Left forelimb (tissue), 1 donor: ENCODE data around the gene PIEZO2.
"Not testable (repeated sequence)": the region's sequence is repeated elsewhere in the genome, so short reads cannot be mapped to it uniquely, and the experiment has no call there.

ENCODE experiments used
- DNase-seq: peaks from one replicate; pipeline ENCODE4 v3.0.0-alpha.2; 2018; ENCODE audit warnings: low spot score

Gene PIEZO2

GRCh38 chr18:10927286-10927992 is 221.9 kb downstream of the PIEZO2 start:
- DNase-seq = no peak

GRCh38 chr18:10926621-10927161 is 222.7 kb downstream of the PIEZO2 start:
- DNase-seq = no peak

GRCh38 chr18:10924290-10924689 is 225.1 kb downstream of the PIEZO2 start:
- DNase-seq = no peak

GRCh38 chr18:10923551-10924070 is 225.8 kb downstream of the PIEZO2 start:
- no peak for DNase-seq

GRCh38 chr18:10923141-10923540 is 226.2 kb downstream of the PIEZO2 start:
- DNase-seq = no peak

GRCh38 chr18:10922712-10923111 is 226.7 kb downstream of the PIEZO2 start:
- DNase-seq = not testable (repeated sequence)

GRCh38 chr18:10920309-10920708 is 229.1 kb downstream of the PIEZO2 start:
- DNase-seq = not testable (repeated sequence)

GRCh38 chr18:10919851-10920250 is 229.5 kb downstream of the PIEZO2 start:
- no peak for DNase-seq

- DNase-seq = no peak
Observed at GRCh38 chr18:10916865-10917264, 232.5 kb downstream of the PIEZO2 start.

GRCh38 chr18:10916387-10916786 is 233.0 kb downstream of the PIEZO2 start:
- DNase-seq = no peak

GRCh38 chr18:10915748-10916147 is 233.6 kb downstream of the PIEZO2 start:
- DNase-seq = not testable (repeated sequence)

GRCh38 chr18:10914610-10915009 is 234.8 kb downstream of the PIEZO2 start:
- DNase-seq = not testable (repeated sequence)

GRCh38 chr18:10913919-10914318 is 235.4 kb downstream of the PIEZO2 start:
- no peak for DNase-seq

GRCh38 chr18:10912790-10913545 is 236.4 kb downstream of the PIEZO2 start:
- DNase-seq = no peak

GRCh38 chr18:10909724-10910123 is 239.6 kb downstream of the PIEZO2 start:
- no peak for DNase-seq

- DNase-seq = no peak
Observed at GRCh38 chr18:10908760-10909159, 240.6 kb downstream of the PIEZO2 start.

GRCh38 chr18:10907749-10908148 is 241.6 kb downstream of the PIEZO2 start:
- DNase-seq = no peak

GRCh38 chr18:10901329-10901728 is 248.0 kb downstream of the PIEZO2 start:
- no peak for DNase-seq

GRCh38 chr18:10900435-10900834 is 248.9 kb downstream of the PIEZO2 start:
- DNase-seq = no peak

GRCh38 chr18:10899481-10899880 is 249.9 kb downstream of the PIEZO2 start:
- DNase-seq = no peak

GRCh38 chr18:10898417-10898974 is 250.9 kb downstream of the PIEZO2 start:
- DNase-seq = no peak

GRCh38 chr18:10896851-10897250 is 252.5 kb downstream of the PIEZO2 start:
- DNase-seq = no peak

- no peak for DNase-seq
Observed at GRCh38 chr18:10895976-10896375, 253.4 kb downstream of the PIEZO2 start.
